Stimulated activated CD4-positive, alpha-beta T cell treated with anti-CD3 and anti-CD28 coated beads, Interleukin-4, amount 100 ng/mL, for 4 hours (primary cell): ENCODE data around the gene NHSL1.

ENCODE experiments used
- DNase-seq, 2 experiments: peaks; one replicate each; pipeline ENCODE4 v3.0.0-alpha.2; 2020

NHSL1 gene

GRCh38 chr6:138499303-138500018, at the start of gene NHSL1:
TSS of gene NHSL1 (minus strand) at chr6:138499494. CDS start at chr6:138499290, 204 bp downstream.
- DNase-seq, result no peak

GRCh38 chr6:138546733-138547185, 47.5 kb upstream of the NHSL1 start:
- DNase-seq, result no peak

GRCh38 chr6:138545621-138545980, 46.3 kb upstream of the NHSL1 start:
- no peak for DNase-seq

GRCh38 chr6:138544501-138544900, 45.2 kb upstream of the NHSL1 start:
- no peak for DNase-seq

GRCh38 chr6:138543657-138544056, 44.4 kb upstream of the NHSL1 start:
- no peak for DNase-seq

GRCh38 chr6:138541823-138542481, 42.7 kb upstream of the NHSL1 start:
- DNase-seq, result no peak

- DNase-seq, result no peak
Measured at GRCh38 chr6:138540468-138540867, 41.2 kb upstream of the NHSL1 start.

- no peak for DNase-seq
Measured at GRCh38 chr6:138539876-138540275, 40.6 kb upstream of the NHSL1 start.

GRCh38 chr6:138538390-138539031, 39.2 kb upstream of the NHSL1 start:
- DNase-seq, result no peak

- DNase-seq, result no peak
Measured at GRCh38 chr6:138537106-138537505, 37.8 kb upstream of the NHSL1 start.

- no peak for DNase-seq
Measured at GRCh38 chr6:138535728-138536455, 36.6 kb upstream of the NHSL1 start.

- DNase-seq, result no peak
Measured at GRCh38 chr6:138533667-138534066, 34.4 kb upstream of the NHSL1 start.

GRCh38 chr6:138531387-138531786, 32.1 kb upstream of the NHSL1 start:
- no peak for DNase-seq

GRCh38 chr6:138529478-138529877, 30.2 kb upstream of the NHSL1 start:
- no peak for DNase-seq

GRCh38 chr6:138528956-138529355, 29.7 kb upstream of the NHSL1 start:
- no peak for DNase-seq

- DNase-seq, result no peak
Measured at GRCh38 chr6:138528137-138528536, 28.8 kb upstream of the NHSL1 start.

GRCh38 chr6:138527411-138528088, 28.3 kb upstream of the NHSL1 start:
- DNase-seq, result no peak

GRCh38 chr6:138526822-138527235, 27.5 kb upstream of the NHSL1 start:
- DNase-seq, result no peak

GRCh38 chr6:138525355-138525754, 26.1 kb upstream of the NHSL1 start:
- DNase-seq, result no peak

- DNase-seq, result no peak
Measured at GRCh38 chr6:138524526-138524925, 25.2 kb upstream of the NHSL1 start.

GRCh38 chr6:138523347-138524210, 24.3 kb upstream of the NHSL1 start:
- DNase-seq, result no peak

GRCh38 chr6:138522611-138523010, 23.3 kb upstream of the NHSL1 start:
- no peak for DNase-seq
